Neuronal stem cell (in vitro differentiated cells): ENCODE data around the gene NCLN.

Experiments
- DNase-seq: peaks from one replicate; pipeline ENCODE4 v3.0.0-alpha.2; 2013; ENCODE audit warnings: low spot score
- H2AFZ ChIP-seq: one replicate; pipeline ENCODE4 v1.6.1; 2013; ENCODE audit warnings: mild to moderate bottlenecking, low read length, inconsistent platforms
- H2AK5ac ChIP-seq: 2 replicates; pipeline ENCODE4 v1.6.1; 2013; ENCODE audit warnings: low read depth, mild to moderate bottlenecking, inconsistent platforms, low read length, moderate library complexity, mixed read lengths
- H2BK120ac ChIP-seq: 2 replicates; pipeline ENCODE4 v1.6.1; 2013; ENCODE audit warnings: low read depth, mild to moderate bottlenecking, inconsistent platforms, low read length, moderate library complexity, mixed read lengths
- H2BK12ac ChIP-seq: one replicate; pipeline ENCODE4 v1.6.1; 2013; ENCODE audit warnings: low read length, inconsistent platforms
- H2BK15ac ChIP-seq: 2 replicates; pipeline ENCODE4 v1.6.1; 2013; ENCODE audit warnings: mild to moderate bottlenecking, low read length, inconsistent platforms, mixed read lengths
- H2BK5ac ChIP-seq: one replicate; pipeline ENCODE4 v1.6.1; 2013; ENCODE audit warnings: inconsistent platforms, mild to moderate bottlenecking, low read length, moderate library complexity
- H3K14ac ChIP-seq: one replicate; pipeline ENCODE4 v1.6.1; 2013; ENCODE audit warnings: low read length, inconsistent platforms
- H3K18ac ChIP-seq: 2 replicates; pipeline ENCODE4 v1.6.1; 2013; ENCODE audit warnings: low read length, inconsistent platforms
- H3K23ac ChIP-seq: 2 replicates; pipeline ENCODE4 v1.6.1; 2013; ENCODE audit warnings: low read depth, mild to moderate bottlenecking, mixed read lengths, low read length, inconsistent platforms; ENCODE audit not compliant: poor library complexity
- H3K27ac ChIP-seq: replicated peaks from 3 replicates; pipeline ENCODE4 v1.5.1; 2013; ENCODE audit warnings: low read length, inconsistent platforms
- H3K27me3 ChIP-seq, 3 experiments: 2 replicates each; pipeline ENCODE4 v1.6.1; 2013; ENCODE audit warnings: low read length in 3 of 3, mild to moderate bottlenecking in 2 of 3, inconsistent platforms in 1 of 3, low read depth in 1 of 3, mixed read lengths in 1 of 3, moderate library complexity in 1 of 3; ENCODE audit not compliant: control insufficient read depth in 3 of 3, insufficient read depth in 3 of 3
- H3K36me3 ChIP-seq, 2 donors: replicated peaks in 1 of 2; 2 replicates each; pipeline ENCODE4 v1.6.1; 2013; ENCODE audit warnings: low read length in 2 of 2; ENCODE audit not compliant: control insufficient read depth in 2 of 2, insufficient read depth in 2 of 2
- H3K4ac ChIP-seq: 2 replicates; pipeline ENCODE4 v1.6.1; 2013; ENCODE audit warnings: inconsistent platforms, mild to moderate bottlenecking, low read length, moderate library complexity
- H3K4me1 ChIP-seq, 2 donors: 1 replicate in 1 of 2; 2 replicates in 1 of 2; pipeline ENCODE4 v1.6.1; 2013; ENCODE audit warnings: low read length in 2 of 2, low read depth in 1 of 2; ENCODE audit not compliant: control insufficient read depth in 2 of 2, insufficient read depth in 1 of 2
- H3K4me2 ChIP-seq: one replicate; pipeline ENCODE4 v1.6.1; 2013; ENCODE audit warnings: mild to moderate bottlenecking, low read length, inconsistent platforms; ENCODE audit not compliant: insufficient read depth, poor library complexity, severe bottlenecking
- H3K4me3 ChIP-seq, 2 donors: 2 replicates each; pipeline ENCODE4 v1.5.1; 2013; ENCODE audit warnings: low read length in 2 of 2, mild to moderate bottlenecking in 2 of 2, inconsistent platforms in 1 of 2, moderate library complexity in 1 of 2
- H3K79me1 ChIP-seq: one replicate; pipeline ENCODE4 v1.6.1; 2013; ENCODE audit warnings: low read depth, mild to moderate bottlenecking, inconsistent platforms, low read length, moderate library complexity
- H3K9ac ChIP-seq: one replicate; pipeline ENCODE4 v1.6.1; 2013; ENCODE audit warnings: mild to moderate bottlenecking, low read depth, low read length, inconsistent platforms; ENCODE audit not compliant: poor library complexity
- H3K9me3 ChIP-seq, 2 donors: replicated peaks in 1 of 2; 2 replicates each; pipeline versions ENCODE3 to v1.6.1; 2013; ENCODE audit warnings: low read length in 2 of 2, mild to moderate bottlenecking in 2 of 2, inconsistent platforms in 1 of 2, low read depth in 1 of 2, mixed read lengths in 1 of 2, moderate library complexity in 1 of 2; ENCODE audit not compliant: control insufficient read depth in 2 of 2, insufficient read depth in 1 of 2
- H4K8ac ChIP-seq: one replicate; pipeline ENCODE4 v1.6.1; 2013; ENCODE audit warnings: low read depth, mild to moderate bottlenecking, inconsistent platforms, low read length, moderate library complexity
- H4K91ac ChIP-seq: one replicate; pipeline ENCODE4 v1.6.1; 2013; ENCODE audit warnings: low read length, low read depth, mild to moderate bottlenecking, inconsistent platforms; ENCODE audit not compliant: poor library complexity
- WGBS, 2 donors: extraction: QIAGEN DNeasy Blood & Tissue Kit; methylation state at CpG; one replicate each; pipeline ENCODE4 v1.1.7; 2013; ENCODE audit warnings: missing lambda C conversion rate in 2 of 2, mixed read lengths in 1 of 2; ENCODE audit not compliant: insufficient read length in 2 of 2, insufficient replicate concordance in 1 of 2; ENCODE audit errors: extremely low coverage in 2 of 2; 5-methylcytosine and 5-hydroxymethylcytosine counted together

NCLN gene

GRCh38 chr19:3224346-3225168, 38.8 kb downstream of the NCLN start, which contains the start of gene CELF5:
TSS of gene CELF5 (plus strand) at chr19:3224661. CDS start at chr19:3224740, 79 bp downstream.
- H3K4me2 ChIP-seq: peak within 1 kb of the TSS; percentile 93
- no peak within 1 kb of the TSS for H3K4ac ChIP-seq
- peaks cover 0 to 2% of the 10 kb centered on the region in 2 donors for H3K36me3 ChIP-seq
- peak within 1 kb of the TSS; percentile 66 for H2BK5ac ChIP-seq
- H2AFZ ChIP-seq: peak within 1 kb of the TSS; percentile 96
- WGBS, 2 donors: no CpG with 5 or more reads among the region's 94 CpGs
- peak within 1 kb of the TSS; percentile 81 to 96 for H3K4me3 ChIP-seq
- H3K4me1 ChIP-seq: peaks cover 3 to 10% of the 10 kb centered on the region in 2 donors
- H3K14ac ChIP-seq: no peak within 1 kb of the TSS
- H3K27ac ChIP-seq: no peak within 1 kb of the TSS
- no peak within 1 kb of the TSS for H4K91ac ChIP-seq
- no peak within 1 kb of the TSS for H2BK120ac ChIP-seq
- H3K23ac ChIP-seq: no peak within 1 kb of the TSS
- peak within 1 kb of the TSS; percentile 41 for H2BK12ac ChIP-seq
- peak; percentile 67 for DNase-seq
- no peak within 1 kb of the TSS for H4K8ac ChIP-seq
- H2BK15ac ChIP-seq: no peak within 1 kb of the TSS
- peak within 1 kb of the TSS; percentile 60 for H3K9ac ChIP-seq
- H3K79me1 ChIP-seq: no peaks in the 10 kb centered on the region
- no peaks in the 10 kb centered on the region for H3K9me3 ChIP-seq
- H2AK5ac ChIP-seq: peak within 1 kb of the TSS; percentile 93
- H3K18ac ChIP-seq: peak within 1 kb of the TSS; percentile 98
- H3K27me3 ChIP-seq: no peaks in the 10 kb centered on the region

- Histone ChIP-seq H3K4me2 (peak overlapping the region; percentile 62), H3K4me1 (peaks cover 3 to 10% of the 10 kb centered on the region in 2 donors), H3K79me1 (no peaks in the 10 kb centered on the region), H4K8ac (no peak overlapping the region), H2BK120ac (no peak overlapping the region), H3K36me3 (peaks cover 0 to 2% of the 10 kb centered on the region in 2 donors), H2BK5ac (no peak overlapping the region), H3K4ac (no peak overlapping the region), H3K9me3 (no peaks in the 10 kb centered on the region), H3K27ac (no peak overlapping the region), H2AK5ac (peak overlapping the region; percentile 93), H3K14ac (no peak overlapping the region), H3K23ac (no peak overlapping the region), H2BK12ac (no peak overlapping the region), H3K4me3 (peak overlapping the region; percentile 74 to 81), H4K91ac (no peak overlapping the region), H2BK15ac (no peak overlapping the region), H3K18ac (no peak overlapping the region), H3K9ac (no peak overlapping the region), H3K27me3 (no peaks in the 10 kb centered on the region), H2AFZ (peak overlapping the region; percentile 71)
- DNase-seq: no peak
- no CpG with 5 or more reads among the region's 9 CpGs for WGBS, 2 donors
Observed at GRCh38 chr19:3225169-3225485, 39.4 kb downstream of the NCLN start.

- no peak overlapping the region for H2BK5ac ChIP-seq
- H2AK5ac ChIP-seq: peak overlapping the region; percentile 93
- H3K9ac ChIP-seq: no peak overlapping the region
- no peak overlapping the region for H3K27ac ChIP-seq
- H4K91ac ChIP-seq: no peak overlapping the region
- H3K9me3 ChIP-seq: no peaks in the 10 kb centered on the region
- H4K8ac ChIP-seq: no peak overlapping the region
- H3K27me3 ChIP-seq: no peaks in the 10 kb centered on the region
- WGBS, 2 donors: no CpG with 5 or more reads among the region's 16 CpGs
- peaks cover 0 to 2% of the 10 kb centered on the region in 2 donors for H3K36me3 ChIP-seq
- H3K79me1 ChIP-seq: no peaks in the 10 kb centered on the region
- H3K4me2 ChIP-seq: peak overlapping the region; percentile 62
- peak overlapping the region; percentile 59 for H3K18ac ChIP-seq
- H3K4ac ChIP-seq: no peak overlapping the region
- H2BK12ac ChIP-seq: no peak overlapping the region
- no peak overlapping the region for H2BK120ac ChIP-seq
- H2AFZ ChIP-seq: peak overlapping the region; percentile 71
- no peak overlapping the region for H3K23ac ChIP-seq
- no peak overlapping the region for H3K14ac ChIP-seq
- peaks cover 3 to 10% of the 10 kb centered on the region in 2 donors for H3K4me1 ChIP-seq
- peak overlapping the region; percentile 74 to 81 for H3K4me3 ChIP-seq
- H2BK15ac ChIP-seq: no peak overlapping the region
- DNase-seq: no peak
Observed at GRCh38 chr19:3225677-3226093, 40.0 kb downstream of the NCLN start.

GRCh38 chr19:3227054-3227626, 41.4 kb downstream of the NCLN start:
- Histone ChIP-seq H3K79me1 (peaks cover 1% of the 10 kb centered on the region), H2BK12ac (no peak overlapping the region), H2BK15ac (no peak overlapping the region), H3K23ac (no peak overlapping the region), H3K4me2 (no peak overlapping the region), H2AK5ac (no peak overlapping the region), H3K9ac (no peak overlapping the region), H4K91ac (no peak overlapping the region), H2AFZ (no peak overlapping the region), H3K18ac (no peak overlapping the region), H3K27ac (no peak overlapping the region), H3K36me3 (peaks cover 0 to 2% of the 10 kb centered on the region in 2 donors), H3K9me3 (no peaks in the 10 kb centered on the region), H2BK120ac (no peak overlapping the region), H4K8ac (no peak overlapping the region), H3K4ac (no peak overlapping the region), H2BK5ac (no peak overlapping the region), H3K4me1 (peaks cover 3 to 10% of the 10 kb centered on the region in 2 donors), H3K27me3 (no peaks in the 10 kb centered on the region), H3K14ac (no peak overlapping the region), H3K4me3 (no peak overlapping the region)
- no CpG with 5 or more reads among the region's 12 CpGs for WGBS, 2 donors
- no peak for DNase-seq
